ENCODE measurements around the gene CYBA.
A peak's percentile ranks its signal among the peaks of the same experiment; 100 is the strongest.
"Not testable (repeated sequence)": the region's sequence is repeated elsewhere in the genome, so short reads cannot be mapped to it uniquely, and the experiment has no call there.

CYBA gene

GRCh38 chr16:88686062-88686438 is 35.2 kb upstream of the CYBA start:
- no peak for DNase-seq

GRCh38 chr16:88685156-88686061 is 34.6 kb upstream of the CYBA start:
- peak; percentile 62 for DNase-seq

- DNase-seq: no peak
Observed at GRCh38 chr16:88684569-88685155, 33.8 kb upstream of the CYBA start.

GRCh38 chr16:88681709-88682451 is 31.0 kb upstream of the CYBA start:
- DNase-seq: peak; percentile 58

- peak; percentile 65 for DNase-seq
Observed at GRCh38 chr16:88681084-88681680, 30.3 kb upstream of the CYBA start.

- DNase-seq: no peak
Observed at GRCh38 chr16:88680554-88681083, 29.8 kb upstream of the CYBA start.

GRCh38 chr16:88678224-88678979 is 27.5 kb upstream of the CYBA start:
- DNase-seq: no peak

- no peak for DNase-seq
Observed at GRCh38 chr16:88677721-88678120, 26.9 kb upstream of the CYBA start.

GRCh38 chr16:88676502-88677242 is 25.8 kb upstream of the CYBA start:
- DNase-seq: no peak

GRCh38 chr16:88673716-88674379 is 23.0 kb upstream of the CYBA start:
- DNase-seq: no peak

GRCh38 chr16:88672776-88673175 is 21.9 kb upstream of the CYBA start:
- DNase-seq: no peak

GRCh38 chr16:88671806-88672205 is 21.0 kb upstream of the CYBA start:
- DNase-seq: no peak

- no peak for DNase-seq
Observed at GRCh38 chr16:88669980-88670379, 19.1 kb upstream of the CYBA start.

GRCh38 chr16:88669493-88669892 is 18.6 kb upstream of the CYBA start:
- not testable (repeated sequence) for DNase-seq

- DNase-seq: no peak
Observed at GRCh38 chr16:88667461-88667860, 16.6 kb upstream of the CYBA start.

GRCh38 chr16:88665570-88665969 is 14.7 kb upstream of the CYBA start:
- DNase-seq: no peak

- no peak for DNase-seq
Observed at GRCh38 chr16:88665148-88665547, 14.3 kb upstream of the CYBA start.

- DNase-seq: peak; percentile 97
Observed at GRCh38 chr16:88662843-88663606, 12.2 kb upstream of the CYBA start, which contains the start of gene MVD. Gene MVD (minus strand): TSS chr16:88663091. CDS start chr16:88663080, 11 bp downstream.

- no peak for DNase-seq
Observed at GRCh38 chr16:88662222-88662842, 11.5 kb upstream of the CYBA start.

GRCh38 chr16:88661468-88661867 is 10.6 kb upstream of the CYBA start:
- no peak for DNase-seq
